Superior temporal gyrus (tissue), 1 donor: ENCODE results near the gene ADISSP.
A peak's percentile ranks its signal among the peaks of the same experiment; 100 is the strongest.

Experiments used
- DNase-seq: peaks from one replicate; pipeline ENCODE4 v3.0.0-alpha.2; 2016; ENCODE audit errors: extremely low spot score

Gene ADISSP

GRCh38 chr20:3716195-3716834 is 51.2 kb downstream of the ADISSP start:
- DNase-seq = no peak

GRCh38 chr20:3714092-3714491 is 53.5 kb downstream of the ADISSP start:
- peak; percentile 18 for DNase-seq

GRCh38 chr20:3712279-3712873 is 55.2 kb downstream of the ADISSP start, which contains the start of gene SIGLEC1:
TSS of gene SIGLEC1 (minus strand) at chr20:3712600. CDS start at chr20:3707128, 5,472 bp downstream.
- DNase-seq = no peak

GRCh38 chr20:3711484-3711941 is 56.0 kb downstream of the ADISSP start:
- DNase-seq = no peak

- DNase-seq = peak; percentile 78
Measured at GRCh38 chr20:3710703-3711483, 56.7 kb downstream of the ADISSP start.

- DNase-seq = no peak
Measured at GRCh38 chr20:3710011-3710466, 57.5 kb downstream of the ADISSP start.

- DNase-seq = no peak
Measured at GRCh38 chr20:3707508-3707899, 60.0 kb downstream of the ADISSP start.

GRCh38 chr20:3706774-3707507 is 60.6 kb downstream of the ADISSP start:
- DNase-seq = no peak

GRCh38 chr20:3705970-3706739 is 61.4 kb downstream of the ADISSP start:
- DNase-seq = no peak

GRCh38 chr20:3705491-3705969 is 62.0 kb downstream of the ADISSP start:
- DNase-seq = no peak

GRCh38 chr20:3704087-3704486 is 63.5 kb downstream of the ADISSP start:
- no peak for DNase-seq
